ENCODE measurements around the gene ACAN.

The ACAN gene

GRCh38 chr15:88775776-88776175, 27.5 kb upstream of the ACAN start:
- FAIRE-seq (no peak), DNase-seq (ENCODE audit: insufficient read length, low spot score) (no peak)
- TF ChIP-seq CTCF (IDR thresholded peaks at IDR 0.05; ENCODE audit: insufficient read depth, missing control alignments): no peak

- no peak for FAIRE-seq
- no peak for TF ChIP-seq CTCF (IDR thresholded peaks at IDR 0.05; ENCODE audit: insufficient read depth, missing control alignments)
- DNase-seq (ENCODE audit: insufficient read length, low spot score): no peak
Observed at GRCh38 chr15:88776646-88777045, 26.6 kb upstream of the ACAN start.

GRCh38 chr15:88779944-88780343, 23.3 kb upstream of the ACAN start:
- DNase-seq (ENCODE audit: insufficient read length, low spot score): no peak
- FAIRE-seq: no peak
- TF ChIP-seq CTCF (IDR thresholded peaks at IDR 0.05; ENCODE audit: insufficient read depth, missing control alignments): no peak

GRCh38 chr15:88782465-88782864, 20.8 kb upstream of the ACAN start:
- TF ChIP-seq CTCF (IDR thresholded peaks at IDR 0.05; ENCODE audit: insufficient read depth, missing control alignments): no peak

GRCh38 chr15:88785217-88785616, 18.0 kb upstream of the ACAN start:
- FAIRE-seq (no peak), DNase-seq (ENCODE audit: insufficient read length, low spot score) (no peak)
- TF ChIP-seq CTCF (IDR thresholded peaks at IDR 0.05; ENCODE audit: insufficient read depth, missing control alignments): no peak

More at GRCh38 chr15:88782465-88782864, 20.8 kb upstream of the ACAN start:
- DNase-seq (ENCODE audit: insufficient read length, low spot score) (no peak), FAIRE-seq (no peak)

GRCh38 chr15:88788036-88788435, 15.2 kb upstream of the ACAN start:
- no peak for DNase-seq (ENCODE audit: insufficient read length, low spot score)
- no peak for FAIRE-seq
- TF ChIP-seq CTCF (IDR thresholded peaks at IDR 0.05; ENCODE audit: insufficient read depth, missing control alignments): no peak

GRCh38 chr15:88788816-88789215, 14.4 kb upstream of the ACAN start:
- FAIRE-seq (no peak), DNase-seq (ENCODE audit: insufficient read length, low spot score) (no peak)
- no peak for TF ChIP-seq CTCF (IDR thresholded peaks at IDR 0.05; ENCODE audit: insufficient read depth, missing control alignments)
